IPS-18c (cell line): Measurements from ENCODE around the gene EDDM13.
"Not testable (repeated sequence)": the region's sequence is repeated elsewhere in the genome, so short reads cannot be mapped to it uniquely, and the experiment has no call there.

Experiments used
- H3K4me3 ChIP-seq: 2 replicates; pipeline ENCODE4 v1.7.0; 2013; ENCODE audit warnings: low read depth, mild to moderate bottlenecking, low read length, moderate library complexity; ENCODE audit not compliant: insufficient read depth
- H3K9me3 ChIP-seq: one replicate; pipeline ENCODE4 v1.6.1; 2013; ENCODE audit warnings: mild to moderate bottlenecking, low read length, moderate library complexity; ENCODE audit not compliant: control insufficient read depth, insufficient read depth

EDDM13 gene

GRCh38 chr19:56312787-56313657 lies 40.5 kb downstream of the EDDM13 start:
- no peak overlapping the region for H3K4me3 ChIP-seq

GRCh38 chr19:56314018-56314380 lies 41.5 kb downstream of the EDDM13 start:
- Histone ChIP-seq H3K4me3 (peak overlapping the region; percentile 66), H3K9me3 (no peaks in the 10 kb centered on the region)

More at GRCh38 chr19:56312787-56313657, 40.5 kb downstream of the EDDM13 start:
- no peaks in the 10 kb centered on the region for H3K9me3 ChIP-seq

DNA sequence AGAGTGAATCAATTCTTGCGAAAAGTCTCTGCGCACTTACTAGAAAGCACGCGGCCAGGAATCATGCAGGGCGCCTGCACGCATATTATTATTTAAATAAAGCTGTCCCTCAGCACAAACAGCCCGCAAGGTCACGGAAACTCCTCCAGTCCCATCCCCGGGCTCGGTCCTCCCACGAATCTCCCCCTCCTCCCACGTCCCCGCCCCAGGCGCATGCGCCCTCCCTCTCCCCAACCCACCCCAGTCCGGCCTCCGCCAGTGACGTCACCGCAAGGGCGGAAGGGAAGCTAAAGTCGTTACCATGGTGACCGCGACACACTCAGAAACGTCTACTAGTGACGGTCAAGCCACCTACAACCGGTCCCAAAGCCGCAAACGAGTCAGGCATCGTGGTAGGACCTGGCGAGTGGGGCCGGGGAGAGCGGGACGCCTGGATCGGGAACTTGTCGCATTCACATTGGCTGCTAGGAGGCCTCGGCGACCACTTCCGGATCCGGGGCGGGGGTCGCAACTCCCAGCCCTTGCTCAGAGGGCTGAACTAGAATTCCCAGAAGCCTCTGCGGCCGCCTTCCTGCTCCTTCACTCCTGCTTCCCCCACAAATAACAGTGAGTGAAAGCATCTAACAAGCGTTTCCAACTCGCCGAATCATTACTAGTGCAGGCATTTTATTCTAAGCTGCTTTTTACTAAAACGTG lies 42.0 kb downstream of the EDDM13 start, which contains the start of gene ZSCAN5A:
TSS of gene ZSCAN5A (minus strand) at position 459 of the 696 bp plus-strand sequence. CDS start 89,793 bp downstream, outside the sequence.
- Histone ChIP-seq H3K4me3 (peak within 1 kb of the TSS; percentile 66), H3K9me3 (no peaks in the 10 kb centered on the region)

DNA sequence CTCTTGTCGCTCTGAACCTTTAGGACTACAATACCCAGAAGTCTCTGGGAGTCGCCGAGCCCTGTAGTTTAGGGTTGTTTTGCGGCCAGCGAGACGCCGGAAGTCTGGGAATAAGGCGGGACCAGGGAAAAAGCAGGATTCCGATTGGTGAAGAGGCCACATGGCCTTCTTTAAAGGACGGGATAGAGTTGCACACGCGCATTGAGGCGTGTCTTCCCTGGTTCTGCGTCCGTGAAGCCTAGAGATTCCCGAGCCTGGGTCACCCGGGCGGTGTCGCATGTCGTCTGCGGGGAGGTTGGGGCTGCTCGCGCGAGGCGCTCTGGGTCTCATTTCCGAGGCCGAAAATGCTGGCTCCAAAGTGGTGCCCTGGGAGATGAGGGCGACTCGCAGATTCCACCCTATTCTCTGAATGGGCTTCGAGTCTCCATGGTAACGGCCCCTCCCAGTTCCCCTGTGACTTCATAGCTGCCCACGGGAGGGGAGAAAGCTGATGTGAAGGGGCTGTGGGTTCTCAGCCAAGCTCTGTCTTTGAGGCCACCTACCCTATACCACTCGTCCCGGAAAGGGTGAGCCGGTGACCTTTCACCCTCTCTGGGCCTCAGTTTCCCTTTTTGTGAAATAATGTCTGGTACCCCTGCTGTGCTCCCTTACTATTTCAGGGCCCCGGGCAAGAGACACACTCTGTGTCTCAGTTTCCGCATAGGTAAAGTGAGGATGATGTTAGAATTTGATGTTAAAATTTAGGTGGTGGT lies 42.7 kb downstream of the EDDM13 start:
- Histone ChIP-seq H3K4me3 (peak overlapping the region; percentile 66), H3K9me3 (no peaks in the 10 kb centered on the region)

GRCh38 chr19:56316728-56317127 lies 44.2 kb downstream of the EDDM13 start:
- H3K9me3 ChIP-seq: peaks cover 1% of the 10 kb centered on the region
- H3K4me3 ChIP-seq: no peak overlapping the region

GRCh38 chr19:56317749-56318148 lies 45.2 kb downstream of the EDDM13 start:
- H3K4me3 ChIP-seq: no peak overlapping the region
- H3K9me3 ChIP-seq: peaks cover 2% of the 10 kb centered on the region

- Histone ChIP-seq H3K9me3 (peaks cover 2% of the 10 kb centered on the region), H3K4me3 (no peak overlapping the region)
These were observed 47.4 kb downstream of the EDDM13 start for GRCh38 chr19:56319991-56320390.

DNA sequence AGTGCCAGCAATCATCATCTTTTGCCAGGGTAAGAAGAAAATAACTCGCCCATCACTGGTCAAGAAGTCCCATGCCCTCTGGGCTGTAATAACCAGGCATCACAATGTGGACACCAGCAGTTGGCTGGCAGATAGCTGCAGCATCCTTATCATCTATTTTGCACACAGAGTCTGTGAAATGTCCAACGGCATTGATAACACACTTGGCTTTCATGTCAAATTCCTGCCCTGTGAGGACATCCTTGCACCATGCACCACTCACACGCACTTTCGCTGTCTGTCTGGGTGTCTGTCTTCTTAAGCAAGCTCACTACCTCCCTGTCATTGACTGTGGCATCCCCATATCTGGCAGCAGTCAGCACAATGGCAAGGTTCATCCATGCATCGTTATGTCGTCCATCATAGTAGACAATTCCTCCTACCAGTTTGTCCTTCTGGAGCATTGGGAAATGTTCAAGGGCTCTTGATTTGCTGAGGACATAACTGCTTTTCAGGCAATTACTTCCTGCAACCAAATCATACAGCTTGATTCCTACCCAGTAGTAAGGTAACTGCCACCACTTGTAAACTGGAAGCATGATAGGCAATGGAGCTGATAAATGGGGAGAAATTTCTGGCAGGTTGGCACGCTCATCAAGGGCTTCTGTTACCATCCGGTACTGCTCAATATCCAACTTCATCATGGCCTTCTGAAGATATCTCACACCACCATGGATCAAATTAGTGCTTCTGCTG lies 48.9 kb downstream of the EDDM13 start:
- Histone ChIP-seq H3K4me3 (no peak overlapping the region), H3K9me3 (peaks cover 2% of the 10 kb centered on the region)

GRCh38 chr19:56321989-56322440 lies 49.5 kb downstream of the EDDM13 start:
- no peak overlapping the region for H3K4me3 ChIP-seq
- H3K9me3 ChIP-seq: peaks cover 2% of the 10 kb centered on the region

DNA sequence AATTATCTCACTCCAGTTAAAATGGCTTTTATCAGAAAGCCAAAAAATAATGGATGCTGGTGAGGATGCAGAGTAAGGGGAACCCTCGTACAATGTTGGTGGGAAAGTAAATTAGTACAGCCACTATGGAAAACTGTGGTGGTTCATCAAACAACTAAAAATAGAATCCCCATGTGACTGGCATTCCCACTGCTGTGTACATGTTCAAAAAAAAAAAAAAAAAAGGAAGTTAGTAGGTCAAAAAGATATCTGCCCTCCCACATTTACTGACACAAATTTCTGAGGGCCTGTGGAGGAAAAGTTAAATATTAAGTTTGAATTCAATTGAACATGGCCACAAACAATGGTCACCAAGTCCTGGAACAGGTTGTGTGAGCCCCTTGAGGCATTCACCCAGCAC lies 51.9 kb downstream of the EDDM13 start:
- Histone ChIP-seq H3K9me3 (peaks cover 2% of the 10 kb centered on the region), H3K4me3 (no peak overlapping the region)

GRCh38 chr19:56332695-56333094 lies 60.1 kb downstream of the EDDM13 start:
- peaks cover 5% of the 10 kb centered on the region for H3K9me3 ChIP-seq
- H3K4me3 ChIP-seq: no peak overlapping the region

DNA sequence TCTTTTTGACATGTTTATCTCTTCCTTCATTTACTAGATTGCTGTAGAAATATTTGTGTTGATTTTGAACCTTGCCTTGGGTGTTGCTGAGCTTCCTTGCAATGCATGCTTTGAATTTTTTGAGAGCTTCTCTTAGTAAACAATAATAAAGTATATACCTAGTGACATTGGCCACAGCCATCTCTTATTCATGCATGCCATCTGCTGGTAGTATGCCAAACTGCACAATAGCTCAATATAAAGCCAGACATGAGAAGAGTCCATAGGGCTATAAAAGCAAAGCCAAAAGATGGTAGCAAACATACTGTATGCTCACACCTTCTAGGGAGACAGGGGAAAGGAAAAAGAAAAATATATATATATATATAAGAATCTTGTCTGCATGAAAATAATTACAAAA lies 61.0 kb downstream of the EDDM13 start:
- Histone ChIP-seq H3K9me3 (peaks cover 5% of the 10 kb centered on the region), H3K4me3 (no peak overlapping the region)

DNA sequence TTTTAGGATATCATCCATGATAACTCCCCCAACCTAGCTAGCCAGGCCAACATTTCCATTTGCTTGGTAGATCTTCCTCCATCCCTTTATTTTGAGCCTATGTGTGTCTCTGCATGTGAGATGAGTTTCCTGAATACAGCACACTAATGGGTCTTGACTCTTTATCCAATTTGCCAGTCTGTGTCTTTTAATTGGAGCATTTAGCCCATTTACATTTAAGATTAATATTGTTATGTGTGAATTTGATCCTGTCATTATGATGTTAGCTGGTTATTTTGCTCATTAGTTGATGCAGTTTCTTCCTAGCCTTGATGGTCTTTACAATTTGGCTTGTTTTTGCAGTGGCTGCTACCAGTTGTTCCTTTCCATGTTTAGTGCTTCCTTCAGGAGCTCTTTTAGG lies 62.8 kb downstream of the EDDM13 start:
- H3K4me3 ChIP-seq, H3K9me3 ChIP-seq: not testable (repeated sequence)

DNA sequence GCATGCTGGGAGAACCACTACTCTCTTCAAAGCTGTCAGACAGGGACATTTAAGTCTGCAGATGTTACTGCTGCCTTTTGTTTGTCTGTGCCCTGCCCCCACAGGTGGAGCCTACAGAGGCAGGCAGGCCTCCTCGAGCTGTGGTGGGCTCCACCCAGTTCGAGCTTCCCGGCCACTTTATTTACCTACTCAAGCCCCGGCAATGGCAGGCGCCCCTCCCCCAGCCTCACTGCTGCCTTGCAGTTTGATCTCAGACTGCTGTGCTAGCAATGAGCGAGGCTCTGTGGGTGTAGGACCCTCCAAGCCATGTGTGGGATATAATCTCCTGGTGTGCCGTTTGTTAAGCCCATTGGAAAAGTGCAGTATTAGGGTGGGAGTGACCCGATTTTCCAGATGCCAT lies 64.5 kb downstream of the EDDM13 start:
- not testable (repeated sequence) for H3K9me3 ChIP-seq, H3K4me3 ChIP-seq

GRCh38 chr19:56339031-56339430 lies 66.5 kb downstream of the EDDM13 start:
- peaks cover 11% of the 10 kb centered on the region for H3K9me3 ChIP-seq
- not testable (repeated sequence) for H3K4me3 ChIP-seq

DNA sequence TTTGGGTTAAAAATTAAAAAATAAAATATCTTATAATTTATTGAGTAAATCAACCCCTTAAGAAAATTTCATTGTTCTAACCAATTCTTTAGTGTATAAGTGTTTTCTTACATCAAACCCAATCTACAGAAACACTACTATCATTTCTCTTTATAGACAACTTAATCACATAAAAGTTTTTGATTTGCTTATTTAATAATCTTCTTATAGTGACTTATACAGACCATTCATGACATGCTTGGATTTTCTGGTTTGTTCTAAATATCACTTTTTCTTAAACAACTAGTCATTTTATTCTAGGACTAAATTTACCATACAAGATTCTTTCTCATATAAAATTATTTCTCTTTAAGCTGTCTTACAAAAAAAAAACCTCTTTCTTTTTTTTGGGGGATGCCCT lies 69.4 kb downstream of the EDDM13 start:
- Histone ChIP-seq H3K4me3 (no peak overlapping the region), H3K9me3 (peaks cover 11% of the 10 kb centered on the region)
